ENCODE measurements around the gene TIMM22. TPM values are rescaled to one million over a fixed set of nuclear protein-coding genes. Genes with fewer than 3 reads are reported as not detected.
A peak's percentile ranks its signal among the peaks of the same experiment; 100 is the strongest.
"Not testable (repeated sequence)": the region's sequence is repeated elsewhere in the genome, so short reads cannot be mapped to it uniquely, and the experiment has no call there.

TIMM22 gene
- total RNA-seq, 5 donors from 2014 or later (not counting 1 experiment from before 2014, with no cell fraction given), result 8.9 to 13.2 (median 11.4) TPM

DNA sequence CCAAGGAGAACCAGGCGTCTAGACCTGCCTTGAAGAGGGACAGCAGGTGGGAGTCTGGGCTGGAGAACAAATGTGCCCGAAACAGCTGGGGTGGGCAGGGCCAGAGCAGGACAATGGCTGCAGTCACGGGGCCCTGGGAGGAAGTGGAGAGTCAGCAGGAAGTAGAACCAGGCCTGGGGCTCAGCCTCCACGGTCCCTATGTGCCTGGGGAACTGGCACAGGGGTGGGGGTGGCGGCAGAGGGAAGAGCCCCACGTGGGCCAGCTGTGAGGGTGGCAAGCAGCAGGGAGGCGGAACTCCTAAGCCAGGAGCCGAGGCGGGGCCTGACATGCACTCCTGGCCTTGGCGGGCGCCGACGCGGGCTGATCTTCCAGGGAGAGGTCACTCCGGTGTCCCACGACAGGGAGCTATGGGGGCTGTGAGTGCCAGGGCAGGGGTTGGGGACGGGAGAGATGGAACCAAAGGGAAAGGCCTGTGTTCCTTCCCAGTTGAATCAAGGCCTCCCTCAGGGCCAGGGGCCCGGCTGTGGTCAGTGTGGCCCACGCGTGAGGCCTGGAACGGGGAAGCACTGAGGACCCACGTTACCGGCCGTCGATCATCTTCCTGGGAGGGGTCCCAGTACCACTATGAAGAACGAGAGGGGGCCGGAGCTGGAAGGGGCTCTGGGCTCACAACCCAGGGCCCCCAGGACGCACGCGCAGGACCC lies 42.7 kb downstream of the TIMM22 start:
- H3K36me3 ChIP-seq (ENCODE audit: control insufficient read depth in 2 of 2, extremely low read depth in 1 of 2, insufficient read depth in 1 of 2, low read length in 1 of 2), result peaks cover 0 to 24% of the 10 kb centered on the region in 2 donors
- no peak for ATAC-seq (replicated peaks in 1 of 4)
- Mint-ChIP-seq H3K27ac (no peak overlapping the region), H3K36me3 (peaks cover 14% of the 10 kb centered on the region), H3K4me1 (peaks cover 0 to 3% (median 2%) of the 10 kb centered on the region in 3 donors), H3K4me3 (no peak overlapping the region), H3K9me3 (no peaks in the 10 kb centered on the region), H3K27me3 (no peaks in the 10 kb centered on the region)
- ChIA-PET POLR2A (no interaction called here), CTCF (no interaction called here)
- no peaks in the 10 kb centered on the region for H3K27me3 ChIP-seq (replicated peaks in 1 of 2; ENCODE audit: control insufficient read depth in 2 of 2, extremely low read depth in 1 of 2, insufficient read depth in 2 of 2, low read length in 1 of 2)
- no peak overlapping the region for H3K4me3 ChIP-seq (ENCODE audit: control insufficient read depth in 1 of 2, extremely low read depth in 1 of 2, low read length in 1 of 2)
- H3K27ac ChIP-seq (ENCODE audit: low read length), result no peak overlapping the region
- H3K9me3 ChIP-seq, result no peaks in the 10 kb centered on the region
- 87% methylated on average over 25 of the region's 30 CpGs for WGBS (ENCODE audit: insufficient coverage)
- DNase-seq, result peak in 6 of 35 experiments; percentile 1 to 48 (median 12)
- peaks cover 0 to 4% of the 10 kb centered on the region in 2 experiments for H3K4me1 ChIP-seq (ENCODE audit: control insufficient read depth in 1 of 2, extremely low read depth in 1 of 2, insufficient read depth in 2 of 2, low read length in 2 of 2)

DNA sequence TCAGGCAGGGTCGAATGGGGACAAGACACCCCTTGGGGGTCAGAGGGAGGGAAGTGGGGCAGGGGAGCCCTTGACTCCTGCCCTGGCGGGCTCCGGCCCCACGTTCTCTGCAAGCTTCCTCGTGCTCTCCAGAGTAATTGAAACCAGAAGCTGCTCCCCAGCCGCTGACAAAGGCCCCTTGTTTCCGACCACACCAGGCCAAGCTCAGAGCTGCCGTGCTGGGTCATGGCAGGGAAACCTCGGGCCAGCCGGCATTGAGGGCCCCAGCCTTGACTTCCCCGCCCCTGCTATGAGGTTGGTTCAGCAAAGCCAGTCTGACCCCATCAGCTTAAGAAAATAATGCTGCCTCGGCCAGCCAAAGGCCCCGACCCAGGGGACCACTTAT lies 43.3 kb downstream of the TIMM22 start:
- Histone ChIP-seq H3K9me3 (no peaks in the 10 kb centered on the region), H3K36me3 (ENCODE audit: control insufficient read depth in 2 of 2, extremely low read depth in 1 of 2, insufficient read depth in 1 of 2, low read length in 1 of 2) (peaks cover 0 to 21% of the 10 kb centered on the region in 2 donors), H3K27ac (ENCODE audit: low read length) (no peak overlapping the region), H3K4me3 (ENCODE audit: control insufficient read depth in 1 of 2, extremely low read depth in 1 of 2, low read length in 1 of 2) (no peak overlapping the region), H3K4me1 (ENCODE audit: control insufficient read depth in 1 of 2, extremely low read depth in 1 of 2, insufficient read depth in 2 of 2, low read length in 2 of 2) (peaks cover 0 to 4% of the 10 kb centered on the region in 2 experiments), H3K27me3 (replicated peaks in 1 of 2; ENCODE audit: control insufficient read depth in 2 of 2, extremely low read depth in 1 of 2, insufficient read depth in 2 of 2, low read length in 1 of 2) (no peaks in the 10 kb centered on the region)
- DNase-seq (no peak), ATAC-seq (replicated peaks in 1 of 4) (no peak)
- H3K36me3 Mint-ChIP-seq, result peaks cover 16% of the 10 kb centered on the region
- POLR2A ChIA-PET, result no interaction called here
- H3K9me3 Mint-ChIP-seq, result no peaks in the 10 kb centered on the region
- no peak overlapping the region for H3K4me3 Mint-ChIP-seq
- 90% methylated on average over 11 of the region's 13 CpGs for WGBS (ENCODE audit: insufficient coverage)
- H3K27ac Mint-ChIP-seq, result no peak overlapping the region
- H3K4me1 Mint-ChIP-seq, result peaks cover 2 to 5% (median 3%) of the 10 kb centered on the region in 3 donors
- no peaks in the 10 kb centered on the region for H3K27me3 Mint-ChIP-seq
- CTCF ChIA-PET, result no interaction called here

- POLR2A ChIA-PET, result no interaction called here
- CTCF ChIA-PET, result no interaction called here
- no peaks in the 10 kb centered on the region for H3K27me3 Mint-ChIP-seq
- no peaks in the 10 kb centered on the region for H3K9me3 Mint-ChIP-seq
- no peak for DNase-seq
- no peak overlapping the region for H3K27ac Mint-ChIP-seq
- peaks cover 0 to 21% of the 10 kb centered on the region in 2 donors for H3K36me3 ChIP-seq (ENCODE audit: control insufficient read depth in 2 of 2, extremely low read depth in 1 of 2, insufficient read depth in 1 of 2, low read length in 1 of 2)
- no peaks in the 10 kb centered on the region for H3K4me1 ChIP-seq (ENCODE audit: control insufficient read depth in 1 of 2, extremely low read depth in 1 of 2, insufficient read depth in 2 of 2, low read length in 2 of 2)
- H3K4me3 Mint-ChIP-seq, result no peak overlapping the region
- WGBS (ENCODE audit: insufficient coverage), result 99% methylated on average over 8 of the region's 9 CpGs
- H3K9me3 ChIP-seq, result no peaks in the 10 kb centered on the region
- no peak overlapping the region for H3K27ac ChIP-seq (ENCODE audit: low read length)
- no peak overlapping the region for H3K4me3 ChIP-seq (ENCODE audit: control insufficient read depth in 1 of 2, extremely low read depth in 1 of 2, low read length in 1 of 2)
- peaks cover 3 to 10% (median 5%) of the 10 kb centered on the region in 3 donors for H3K4me1 Mint-ChIP-seq
- peaks cover 16% of the 10 kb centered on the region for H3K36me3 Mint-ChIP-seq
- H3K27me3 ChIP-seq (replicated peaks in 1 of 2; ENCODE audit: control insufficient read depth in 2 of 2, extremely low read depth in 1 of 2, insufficient read depth in 2 of 2, low read length in 1 of 2), result no peaks in the 10 kb centered on the region
- ATAC-seq (replicated peaks in 1 of 4), result no peak
These were observed 44.8 kb downstream of the TIMM22 start for GRCh38 chr17:1041746-1042145.

GRCh38 chr17:1042486-1042885 lies 45.6 kb downstream of the TIMM22 start:
- POLR2A ChIA-PET, result no interaction called here
- no peak for DNase-seq
- no peak overlapping the region for H3K27ac Mint-ChIP-seq
- Histone ChIP-seq H3K4me3 (ENCODE audit: control insufficient read depth in 1 of 2, extremely low read depth in 1 of 2, low read length in 1 of 2) (no peak overlapping the region), H3K27ac (ENCODE audit: low read length) (no peak overlapping the region), H3K36me3 (ENCODE audit: control insufficient read depth in 2 of 2, extremely low read depth in 1 of 2, insufficient read depth in 1 of 2, low read length in 1 of 2) (peaks cover 0 to 26% of the 10 kb centered on the region in 2 donors), H3K9me3 (no peaks in the 10 kb centered on the region), H3K27me3 (replicated peaks in 1 of 2; ENCODE audit: control insufficient read depth in 2 of 2, extremely low read depth in 1 of 2, insufficient read depth in 2 of 2, low read length in 1 of 2) (no peaks in the 10 kb centered on the region), H3K4me1 (ENCODE audit: control insufficient read depth in 1 of 2, extremely low read depth in 1 of 2, insufficient read depth in 2 of 2, low read length in 2 of 2) (no peaks in the 10 kb centered on the region)
- CTCF ChIA-PET, result interaction anchor here in 1 of 2 donors (1.6 kb wide), 1 partner anchor 14 kb away, joined by 4 read pairs; no protein-coding TSS in a partner anchor
- no peak for ATAC-seq (replicated peaks in 1 of 4)
- H3K27me3 Mint-ChIP-seq, result no peaks in the 10 kb centered on the region
- no peak overlapping the region for H3K4me3 Mint-ChIP-seq
- H3K4me1 Mint-ChIP-seq, result peaks cover 3 to 10% (median 5%) of the 10 kb centered on the region in 3 donors
- peaks cover 16% of the 10 kb centered on the region for H3K36me3 Mint-ChIP-seq
- H3K9me3 Mint-ChIP-seq, result no peaks in the 10 kb centered on the region
- WGBS (ENCODE audit: insufficient coverage), result 97% methylated on average over 17 of the region's 19 CpGs

DNA sequence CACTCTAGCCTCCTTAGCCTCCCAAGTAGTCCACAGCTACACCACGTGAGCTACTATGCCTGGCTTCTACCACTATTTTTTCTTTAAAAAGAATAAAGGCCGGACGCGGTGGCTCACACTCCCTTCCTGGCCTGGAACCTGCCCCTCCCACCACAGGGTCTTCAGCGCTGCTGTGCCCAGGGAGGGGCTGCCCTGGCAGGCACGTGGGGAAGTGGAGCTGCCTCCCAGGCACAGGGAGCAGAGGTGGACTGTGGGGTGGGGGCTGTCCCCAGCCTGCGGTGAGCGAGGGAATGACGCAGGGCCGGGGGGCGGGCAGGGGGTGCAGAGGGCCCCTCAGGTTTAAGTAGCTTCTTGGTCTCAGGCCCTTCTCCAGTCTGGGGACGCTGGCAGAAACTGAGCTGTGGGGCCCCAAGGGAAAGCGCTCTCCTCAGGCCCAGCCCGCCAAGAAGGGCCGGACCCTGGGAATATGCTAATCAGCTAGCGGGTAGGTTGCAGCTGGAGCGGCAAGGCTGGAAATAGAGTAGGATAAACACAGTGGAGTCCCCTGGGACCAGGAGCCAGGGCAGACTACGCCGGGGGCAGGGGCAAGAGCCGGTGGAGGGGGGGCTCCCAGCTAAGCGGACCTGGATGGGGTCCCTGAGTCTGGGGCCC lies 46.8 kb downstream of the TIMM22 start:
- no peaks in the 10 kb centered on the region for H3K9me3 Mint-ChIP-seq
- ChIA-PET CTCF (interaction anchor here in 1 of 2 donors (1.6 kb wide), 1 partner anchor 13 kb away, joined by 4 read pairs; no protein-coding TSS in a partner anchor), POLR2A (interaction anchor here in 1 of 2 donors (0.7 kb wide), 1 partner anchor 11 kb away, joined by 4 read pairs; no protein-coding TSS in a partner anchor)
- no peak for DNase-seq
- H3K4me3 Mint-ChIP-seq, result no peak overlapping the region
- Histone ChIP-seq H3K27me3 (replicated peaks in 1 of 2; ENCODE audit: control insufficient read depth in 2 of 2, extremely low read depth in 1 of 2, insufficient read depth in 2 of 2, low read length in 1 of 2) (no peaks in the 10 kb centered on the region), H3K4me1 (ENCODE audit: control insufficient read depth in 1 of 2, extremely low read depth in 1 of 2, insufficient read depth in 2 of 2, low read length in 2 of 2) (no peaks in the 10 kb centered on the region), H3K4me3 (ENCODE audit: control insufficient read depth in 1 of 2, extremely low read depth in 1 of 2, low read length in 1 of 2) (no peak overlapping the region), H3K9me3 (no peaks in the 10 kb centered on the region), H3K36me3 (ENCODE audit: control insufficient read depth in 2 of 2, extremely low read depth in 1 of 2, insufficient read depth in 1 of 2, low read length in 1 of 2) (peaks cover 2 to 25% of the 10 kb centered on the region in 2 donors), H3K27ac (ENCODE audit: low read length) (no peak overlapping the region)
- no peak overlapping the region for H3K27ac Mint-ChIP-seq
- no peak for ATAC-seq (replicated peaks in 1 of 4)
- H3K27me3 Mint-ChIP-seq, result no peaks in the 10 kb centered on the region
- 89% methylated on average over 6 of the region's 21 CpGs for WGBS (ENCODE audit: insufficient coverage)
- peaks cover 3 to 10% (median 4%) of the 10 kb centered on the region in 3 donors for H3K4me1 Mint-ChIP-seq
- peaks cover 16% of the 10 kb centered on the region for H3K36me3 Mint-ChIP-seq

DNA sequence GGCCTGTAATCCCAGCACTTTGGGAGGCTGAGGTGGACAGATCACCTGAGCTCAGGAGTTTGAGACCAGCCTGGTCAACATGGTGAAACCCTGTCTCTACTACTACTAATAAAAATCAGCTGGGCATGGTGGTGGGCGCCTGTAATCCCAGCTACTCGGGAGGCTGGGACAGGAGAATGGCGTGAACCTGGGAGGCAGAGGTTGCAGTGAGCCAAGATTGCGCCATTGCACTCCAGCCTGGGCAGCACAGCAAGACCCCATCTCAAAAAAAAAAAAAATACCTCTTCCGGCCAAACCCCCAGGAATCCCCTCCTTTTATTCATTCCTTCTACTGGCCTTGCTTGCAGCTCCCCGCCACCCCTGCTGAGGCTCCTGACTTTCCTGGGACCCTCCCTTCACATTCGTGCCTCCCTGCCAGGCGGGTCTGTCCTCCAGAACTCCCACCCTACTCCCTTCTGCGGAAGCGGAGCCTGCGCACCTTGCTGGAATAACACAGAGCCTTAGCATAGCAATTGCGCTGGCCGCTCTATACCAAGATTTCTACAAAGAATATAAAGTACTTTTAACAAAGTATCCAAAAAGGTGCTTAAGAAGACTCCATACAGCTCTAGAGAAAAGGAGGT lies 47.6 kb downstream of the TIMM22 start:
- H3K27me3 Mint-ChIP-seq; ATAC-seq (replicated peaks in 1 of 4); H3K4me1 Mint-ChIP-seq; H3K4me1 ChIP-seq (ENCODE audit: control insufficient read depth in 1 of 2, extremely low read depth in 1 of 2, insufficient read depth in 2 of 2, low read length in 2 of 2); H3K27me3 ChIP-seq (replicated peaks in 1 of 2; ENCODE audit: control insufficient read depth in 2 of 2, extremely low read depth in 1 of 2, insufficient read depth in 2 of 2, low read length in 1 of 2); H3K27ac Mint-ChIP-seq; CTCF ChIA-PET; POLR2A ChIA-PET; H3K4me3 ChIP-seq (ENCODE audit: control insufficient read depth in 1 of 2, extremely low read depth in 1 of 2, low read length in 1 of 2); H3K9me3 Mint-ChIP-seq; H3K9me3 ChIP-seq; H3K4me3 Mint-ChIP-seq; DNase-seq; H3K27ac ChIP-seq (ENCODE audit: low read length): not testable (repeated sequence)
- WGBS (ENCODE audit: insufficient coverage), result 95% methylated on average over 2 of the region's 13 CpGs
- peaks cover 19% of the 10 kb centered on the region for H3K36me3 Mint-ChIP-seq
- H3K36me3 ChIP-seq (ENCODE audit: control insufficient read depth in 2 of 2, extremely low read depth in 1 of 2, insufficient read depth in 1 of 2, low read length in 1 of 2), result peaks cover 2 to 26% of the 10 kb centered on the region in 2 donors

Data from T-cell (primary cell).